Stomach (tissue), 9 donors: ENCODE results near the gene IMP4. TPM values are rescaled to one million over a fixed set of nuclear protein-coding genes. Genes with fewer than 3 reads are reported as not detected.

Experiments used
- DNase-seq, 2 donors: peaks; one replicate each; pipeline versions ENCODE4 v3.0.0 to v3.0.0-alpha.2; 2013 to 2019
- H3K27ac ChIP-seq, 5 donors: fragments of 200-600 bp in 4 of 5; sonication (generic) in 4 of 5; one replicate each; pipeline ENCODE4 v1.5.1; 2013 to 2019; ENCODE audit warnings: mild to moderate bottlenecking in 1 of 5, moderate library complexity in 1 of 5
- H3K27me3 ChIP-seq, 3 donors: fragments of 200-600 bp; sonication (generic); one replicate each; pipeline ENCODE4 v1.5.1; 2017 to 2019; ENCODE audit warnings: mixed run types in 1 of 3
- H3K36me3 ChIP-seq, 4 donors: fragments of 200-600 bp; sonication (generic); 1 replicate in 3 of 4; 2 replicates in 1 of 4; pipeline ENCODE4 v1.5.1; 2016 to 2019
- H3K4me1 ChIP-seq, 4 donors: fragments of 200-600 bp; sonication (generic); one replicate each; pipeline ENCODE4 v1.5.1; 2016 to 2019
- H3K4me3 ChIP-seq, 4 donors: fragments of 200-600 bp; sonication (generic) in 3 of 4; one replicate each; pipeline ENCODE4 v1.5.1; 2016 to 2019; ENCODE audit warnings: mild to moderate bottlenecking in 1 of 4
- H3K9me3 ChIP-seq, 4 donors: fragments of 200-600 bp; sonication (generic); one replicate each; pipeline ENCODE4 v1.5.1; 2016 to 2019
- CTCF ChIP-seq, 7 experiments: fragments of 450-650 bp in 4 of 7; fragments of 200-600 bp in 3 of 7; sonication (generic) in 3 of 7; IDR thresholded peaks; one replicate each; pipeline ENCODE4 v1.5.1; 2016 to 2019; ENCODE audit warnings: antibody characterized with exemption in 7 of 7, control low read depth in 2 of 7, mild to moderate bottlenecking in 1 of 7
- EP300 ChIP-seq: sonication (generic); formaldehyde crosslinking; IDR thresholded peaks from one replicate; pipeline ENCODE4 v1.6.1; 2017; ENCODE audit warnings: antibody characterized with exemption
- POLR2A ChIP-seq, 4 donors: fragments of 450-650 bp; IDR thresholded peaks; one replicate each; pipeline ENCODE4 v1.6.1; 2016; ENCODE audit warnings: antibody characterized with exemption in 4 of 4, control low read depth in 2 of 4, mild to moderate bottlenecking in 1 of 4, moderate library complexity in 1 of 4
- POLR2AphosphoS5 ChIP-seq, 3 donors: sonication (generic); formaldehyde crosslinking; IDR thresholded peaks; one replicate each; pipeline ENCODE4 v1.6.1; 2016; ENCODE audit warnings: antibody characterized with exemption in 3 of 3
- WGBS, 5 donors: extraction: QIAGEN DNeasy Blood & Tissue Kit in 3 of 5; methylation state at CpG; one replicate each; pipeline versions ENCODE4 v1.1.5 to v1.1.7; 2013 to 2018; 5-methylcytosine and 5-hydroxymethylcytosine counted together
- intact Hi-C: fragments of 100-400 bp; cut with DNase I; formaldehyde crosslinking; loops from one replicate; pipeline ENCODE4 v1.15.1; 2023; ENCODE audit warnings: low total_unique reads
- polyA plus RNA-seq, 3 donors: library from polyadenylated mRNA; stranded (reverse); fragments of 200-250 nt; gene quantifications; one replicate each; pipeline ENCODE4 v1.2.3, GENCODE V29; 2013
- total RNA-seq, 5 donors: library from RNA; depleted of rRNA; stranded (reverse); fragments of >200 nt; gene quantifications; one replicate each; pipeline versions ENCODE4 v1.1.0 to v1.2.3, GENCODE V29; 2014 to 2016
- donor health status: healthy with polysubstance abuse.
- donor health status: Bipolar disorder and iron deficiency.
- donor health status: healthy.

Gene IMP4
- total and polyA plus RNA-seq, 8 donors: 14.2 to 128 (median 71.2) TPM

DNA sequence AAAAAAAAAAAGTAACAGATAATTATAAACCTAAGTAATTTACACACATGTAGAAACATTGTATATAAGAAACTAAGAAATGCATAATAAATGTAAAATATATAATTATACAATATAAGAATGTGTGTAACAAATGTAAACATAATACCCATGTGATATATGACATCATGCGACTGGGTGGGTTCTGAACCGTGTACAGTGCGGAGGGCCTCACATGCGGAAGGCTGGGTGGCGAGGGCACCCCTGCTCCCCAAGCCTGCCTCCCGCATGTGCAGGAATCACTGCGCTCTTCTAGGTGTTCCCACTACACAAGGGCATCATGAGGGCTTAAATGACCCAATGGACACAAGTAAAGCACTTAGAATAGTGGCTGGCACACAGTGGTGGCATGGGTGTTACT, 15.2 kb downstream of the IMP4 start:
- Histone ChIP-seq H3K27me3 (no peaks in the 10 kb centered on the region), H3K27ac (no peak overlapping the region), H3K4me1 (peaks cover 14 to 37% (median 30%) of the 10 kb centered on the region in 4 donors), H3K4me3 (no peak overlapping the region), H3K36me3 (peaks cover 0 to 7% (median 3%) of the 10 kb centered on the region in 4 donors), H3K9me3 (no peaks in the 10 kb centered on the region)
- DNase-seq: no peak
- intact Hi-C loops: no loop called here
- TF ChIP-seq EP300: no peak
- TF ChIP-seq CTCF (IDR thresholded peaks at IDR 0.05): no peak
- TF ChIP-seq POLR2AphosphoS5 (IDR thresholded peaks at IDR 0.05): no peak
- no peak for TF ChIP-seq POLR2A (IDR thresholded peaks at IDR 0.05)
- WGBS, 5 donors: 96 to 99% (median 97%) methylated on average over 7 of the region's 7 CpGs

GRCh38 chr2:130358420-130359350, 16.0 kb downstream of the IMP4 start:
- Histone ChIP-seq H3K4me3 (no peak overlapping the region), H3K36me3 (peaks cover 0 to 7% (median 3%) of the 10 kb centered on the region in 4 donors), H3K27ac (no peak overlapping the region), H3K9me3 (no peaks in the 10 kb centered on the region), H3K27me3 (no peaks in the 10 kb centered on the region), H3K4me1 (peaks cover 14 to 29% (median 27%) of the 10 kb centered on the region in 4 donors)
- no peak for DNase-seq
- 90 to 96% (median 93%) methylated on average over 26 to 33 of the region's 33 CpGs for WGBS, 5 donors
- TF ChIP-seq CTCF (IDR thresholded peaks at IDR 0.05) (no peak), POLR2AphosphoS5 (IDR thresholded peaks at IDR 0.05) (no peak), EP300 (no peak), POLR2A (IDR thresholded peaks at IDR 0.05) (no peak)
- intact Hi-C loops: no loop called here

GRCh38 chr2:130359466-130359865, 16.8 kb downstream of the IMP4 start:
- Histone ChIP-seq H3K4me3 (no peak overlapping the region), H3K27ac (no peak overlapping the region), H3K36me3 (peaks cover 0 to 7% (median 3%) of the 10 kb centered on the region in 4 donors), H3K9me3 (no peaks in the 10 kb centered on the region), H3K4me1 (peaks cover 14 to 26% (median 20%) of the 10 kb centered on the region in 4 donors), H3K27me3 (no peaks in the 10 kb centered on the region)
- no peak for TF ChIP-seq POLR2AphosphoS5 (IDR thresholded peaks at IDR 0.05)
- TF ChIP-seq CTCF (IDR thresholded peaks at IDR 0.05): no peak
- no peak for TF ChIP-seq POLR2A (IDR thresholded peaks at IDR 0.05)
- no peak for TF ChIP-seq EP300
- 75 to 89% (median 79%) methylated on average over 5 of the region's 5 CpGs for WGBS, 5 donors
- intact Hi-C loops: no loop called here
- no peak for DNase-seq

DNA sequence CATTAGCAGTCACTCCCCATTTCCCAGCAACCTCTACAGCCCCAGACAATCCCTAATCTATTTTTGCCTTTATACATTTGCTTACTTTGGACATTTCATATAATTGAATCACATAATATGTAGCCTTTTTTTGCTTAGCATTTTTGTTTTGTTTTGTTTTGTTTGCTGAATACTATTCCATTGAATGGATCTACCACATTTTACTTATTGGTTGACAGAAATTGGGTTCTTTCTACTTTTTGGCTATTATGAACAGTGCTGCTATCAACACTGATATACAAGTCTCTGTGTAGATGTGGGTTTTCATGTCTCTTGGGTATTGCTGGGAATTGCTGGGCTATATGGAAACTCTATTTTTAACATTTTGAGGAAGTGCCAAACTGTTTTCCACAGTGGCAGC, 20.8 kb downstream of the IMP4 start:
- no peak for TF ChIP-seq CTCF (IDR thresholded peaks at IDR 0.05)
- no peak for TF ChIP-seq POLR2AphosphoS5 (IDR thresholded peaks at IDR 0.05)
- no peak for TF ChIP-seq POLR2A (IDR thresholded peaks at IDR 0.05)
- TF ChIP-seq EP300: no peak

More for the DNA sequence above, 20.8 kb downstream of the IMP4 start:
- H3K27me3 ChIP-seq: no peaks in the 10 kb centered on the region
- H3K4me1 ChIP-seq: peaks cover 0 to 10% (median 4%) of the 10 kb centered on the region in 4 donors
- H3K9me3 ChIP-seq: no peaks in the 10 kb centered on the region
- H3K27ac ChIP-seq: no peak overlapping the region
- no peak for DNase-seq
- H3K36me3 ChIP-seq: peaks cover 0 to 7% (median 3%) of the 10 kb centered on the region in 4 donors
- intact Hi-C loops: no loop called here
- no peak overlapping the region for H3K4me3 ChIP-seq
